Activated T-helper 9 cell treated with anti-CD3 and anti-CD28 coated beads, Interleukin-2, amount 50 U/mL, for 16 hours (primary cell): ENCODE data around the gene DYNC1H1.

Source experiments
- DNase-seq: peaks from one replicate; pipeline ENCODE4 v3.0.0-alpha.2; 2020; ENCODE audit warnings: low read depth

DYNC1H1 gene

GRCh38 chr14:102037686-102038085, 73.3 kb downstream of the DYNC1H1 start:
- DNase-seq: no peak

GRCh38 chr14:102039157-102039556, 74.8 kb downstream of the DYNC1H1 start:
- DNase-seq: no peak

- DNase-seq: no peak
These were observed 75.8 kb downstream of the DYNC1H1 start for GRCh38 chr14:102040153-102040552.

- DNase-seq: no peak
These were observed 78.3 kb downstream of the DYNC1H1 start for GRCh38 chr14:102042699-102043098.

GRCh38 chr14:102043251-102044025, 79.1 kb downstream of the DYNC1H1 start:
- no peak for DNase-seq

GRCh38 chr14:102044566-102044965, 80.2 kb downstream of the DYNC1H1 start:
- DNase-seq: no peak

- DNase-seq: no peak
These were observed 82.2 kb downstream of the DYNC1H1 start for GRCh38 chr14:102046337-102047278.

- no peak for DNase-seq
These were observed 83.6 kb downstream of the DYNC1H1 start for GRCh38 chr14:102047808-102048540.

GRCh38 chr14:102049258-102050025, 85.1 kb downstream of the DYNC1H1 start:
- DNase-seq: no peak

GRCh38 chr14:102050026-102050405, 85.6 kb downstream of the DYNC1H1 start:
- no peak for DNase-seq

GRCh38 chr14:102050625-102051024, 86.3 kb downstream of the DYNC1H1 start:
- DNase-seq: no peak

GRCh38 chr14:102052522-102052921, 88.1 kb downstream of the DYNC1H1 start:
- DNase-seq: no peak

- no peak for DNase-seq
These were observed 91.0 kb downstream of the DYNC1H1 start for GRCh38 chr14:102055181-102055901.

GRCh38 chr14:102056694-102057442, 92.5 kb downstream of the DYNC1H1 start:
- no peak for DNase-seq

- no peak for DNase-seq
These were observed 93.2 kb downstream of the DYNC1H1 start for GRCh38 chr14:102057480-102058114.

GRCh38 chr14:102058146-102058545, 93.8 kb downstream of the DYNC1H1 start:
- DNase-seq: no peak

GRCh38 chr14:102058961-102059360, 94.6 kb downstream of the DYNC1H1 start:
- no peak for DNase-seq

- DNase-seq: peak; percentile 58
These were observed 98.9 kb downstream of the DYNC1H1 start for GRCh38 chr14:102063109-102063807.

GRCh38 chr14:102063808-102064429, 99.5 kb downstream of the DYNC1H1 start:
- DNase-seq: no peak
